Vagina (tissue), 2 donors: ENCODE measurements around the gene PAM16.

Experiments
- CTCF ChIP-seq, 3 experiments: fragments of 450-650 bp in 2 of 3; fragments of 200-600 bp in 1 of 3; sonication (generic) in 1 of 3; IDR thresholded peaks; one replicate each; pipeline ENCODE4 v1.5.1; 2017 to 2019; ENCODE audit warnings: antibody characterized with exemption in 3 of 3, mild to moderate bottlenecking in 2 of 3, moderate library complexity in 2 of 3
- POLR2A ChIP-seq, 2 donors: fragments of 450-650 bp; IDR thresholded peaks; one replicate each; pipeline ENCODE4 v1.6.1; 2017; ENCODE audit warnings: antibody characterized with exemption in 2 of 2, mild to moderate bottlenecking in 2 of 2, moderate library complexity in 2 of 2

GRCh38 chr16:4364196-4365013 is 13.3 kb upstream of the PAM16 start:
- no peak for TF ChIP-seq POLR2A (IDR thresholded peaks at IDR 0.05)
- TF ChIP-seq CTCF (IDR thresholded peaks at IDR 0.05), result no peak
